Prostate gland (tissue), 2 donors: ENCODE results near the gene ALKAL2. TPM values are rescaled to one million over a fixed set of nuclear protein-coding genes. Genes with fewer than 3 reads are reported as not detected.

ENCODE experiments used
- DNase-seq: peaks from one replicate; pipeline ENCODE4 v3.0.0-alpha.2; 2019; ENCODE audit warnings: low spot score
- H3K27ac ChIP-seq, 2 donors: fragments of 200-600 bp; sonication (generic); 2 replicates each; pipeline ENCODE4 v1.5.1; 2017 to 2019
- H3K27me3 ChIP-seq: fragments of 200-600 bp; sonication (generic); replicated peaks from 2 replicates; pipeline ENCODE4 v1.5.1; 2019; ENCODE audit not compliant: insufficient read depth
- H3K36me3 ChIP-seq, 2 donors: fragments of 200-600 bp; sonication (generic); 1 replicate in 1 of 2; 2 replicates in 1 of 2; pipeline versions ENCODE4 v1.5.1 to v1.8.1; 2017 to 2019
- H3K4me1 ChIP-seq: fragments of 200-600 bp; sonication (generic); replicated peaks from 2 replicates; pipeline ENCODE4 v1.5.1; 2019
- H3K4me3 ChIP-seq, 2 donors: fragments of 200-600 bp; sonication (generic); 2 replicates each; pipeline ENCODE4 v1.5.1; 2017 to 2019
- H3K9me3 ChIP-seq: fragments of 200-600 bp; sonication (generic); 2 replicates; pipeline ENCODE4 v1.5.1; 2017
- CTCF ChIP-seq, 4 experiments: fragments of 200-600 bp in 2 of 4; fragments of 450-650 bp in 2 of 4; sonication (generic) in 2 of 4; IDR thresholded peaks; 1 replicate in 3 of 4; 2 replicates in 1 of 4; pipeline ENCODE4 v1.5.1; 2016 to 2019; ENCODE audit warnings: antibody characterized with exemption in 4 of 4, mild to moderate bottlenecking in 2 of 4, moderate library complexity in 2 of 4
- POLR2A ChIP-seq: fragments of 450-650 bp; IDR thresholded peaks from one replicate; pipeline ENCODE4 v1.6.1; 2016; ENCODE audit warnings: antibody characterized with exemption, mild to moderate bottlenecking
- POLR2AphosphoS5 ChIP-seq: sonication (generic); formaldehyde crosslinking; IDR thresholded peaks from one replicate; pipeline ENCODE4 v1.6.1; 2017; ENCODE audit warnings: antibody characterized with exemption
- WGBS: methylation state at CpG from one replicate; pipeline ENCODE4 v1.1.5; 2018; 5-methylcytosine and 5-hydroxymethylcytosine counted together
- intact Hi-C: fragments of 100-400 bp; cut with DNase I; formaldehyde crosslinking; loops from one replicate; pipeline ENCODE4 v1.14.2; 2022
- total RNA-seq, 2 donors: library from RNA; depleted of rRNA; stranded (reverse); fragments of >200 nt; gene quantifications; one replicate each; pipeline ENCODE4 v1.1.0, GENCODE V29; 2016

Gene ALKAL2
- total RNA-seq, 2 donors from 2014 or later = 2.6 to 22.6 TPM

GRCh38 chr2:238869-239268 is 49.0 kb downstream of the ALKAL2 start:
- Histone ChIP-seq H3K27me3 (no peaks in the 10 kb centered on the region), H3K36me3 (no peaks in the 10 kb centered on the region), H3K4me3 (no peak overlapping the region), H3K9me3 (no peaks in the 10 kb centered on the region), H3K27ac (no peak overlapping the region), H3K4me1 (no peaks in the 10 kb centered on the region)
- TF ChIP-seq POLR2A = no peak
- TF ChIP-seq POLR2AphosphoS5 = no peak
- no peak for TF ChIP-seq CTCF (IDR thresholded peaks at IDR 0.05)
- intact Hi-C loops = no loop called here
- no peak for DNase-seq
- 89% methylated on average over 5 of the region's 5 CpGs for WGBS

GRCh38 chr2:238431-238830 is 49.5 kb downstream of the ALKAL2 start:
- no peaks in the 10 kb centered on the region for H3K4me1 ChIP-seq
- no peak for TF ChIP-seq CTCF (IDR thresholded peaks at IDR 0.05)
- WGBS = 59% methylated on average over 3 of the region's 3 CpGs

GRCh38 chr2:237878-238277 is 50.0 kb downstream of the ALKAL2 start:
- no peak overlapping the region for H3K4me3 ChIP-seq
- DNase-seq = no peak
- no peak overlapping the region for H3K27ac ChIP-seq
- H3K27me3 ChIP-seq = no peaks in the 10 kb centered on the region
- no peaks in the 10 kb centered on the region for H3K36me3 ChIP-seq
- no peaks in the 10 kb centered on the region for H3K9me3 ChIP-seq
- WGBS = 84% methylated on average over 6 of the region's 6 CpGs
- intact Hi-C loops = no loop called here
- no peaks in the 10 kb centered on the region for H3K4me1 ChIP-seq
- TF ChIP-seq CTCF (IDR thresholded peaks at IDR 0.05) = no peak
- no peak for TF ChIP-seq POLR2A
- TF ChIP-seq POLR2AphosphoS5 = no peak

More at GRCh38 chr2:238431-238830, 49.5 kb downstream of the ALKAL2 start:
- no peaks in the 10 kb centered on the region for H3K27me3 ChIP-seq
- DNase-seq = no peak
- H3K36me3 ChIP-seq = no peaks in the 10 kb centered on the region
- H3K4me3 ChIP-seq = no peak overlapping the region
- intact Hi-C loops = no loop called here
- H3K9me3 ChIP-seq = no peaks in the 10 kb centered on the region
- no peak overlapping the region for H3K27ac ChIP-seq

GRCh38 chr2:236993-237539 is 50.8 kb downstream of the ALKAL2 start:
- no peak for DNase-seq
- Histone ChIP-seq H3K27ac (no peak overlapping the region), H3K4me1 (no peaks in the 10 kb centered on the region), H3K27me3 (no peaks in the 10 kb centered on the region), H3K36me3 (no peaks in the 10 kb centered on the region), H3K9me3 (no peaks in the 10 kb centered on the region), H3K4me3 (no peak overlapping the region)
- intact Hi-C loops = no loop called here
- TF ChIP-seq POLR2A (no peak), CTCF (IDR thresholded peaks at IDR 0.05) (no peak), POLR2AphosphoS5 (no peak)
- WGBS = 97% methylated on average over 6 of the region's 6 CpGs

- TF ChIP-seq CTCF (IDR thresholded peaks at IDR 0.05) (no peak), POLR2AphosphoS5 (no peak), POLR2A (no peak)
- no peak overlapping the region for H3K27ac ChIP-seq
- intact Hi-C loops = no loop called here
- no peak overlapping the region for H3K4me3 ChIP-seq
- H3K36me3 ChIP-seq = no peaks in the 10 kb centered on the region
- no peaks in the 10 kb centered on the region for H3K27me3 ChIP-seq
- H3K4me1 ChIP-seq = no peaks in the 10 kb centered on the region
- no peaks in the 10 kb centered on the region for H3K9me3 ChIP-seq
- DNase-seq = no peak
- 73% methylated on average over 4 of the region's 4 CpGs for WGBS
These were observed 53.5 kb downstream of the ALKAL2 start for GRCh38 chr2:234421-234820.
